ENCODE data around the gene PLCH1.

The PLCH1 gene

DNA sequence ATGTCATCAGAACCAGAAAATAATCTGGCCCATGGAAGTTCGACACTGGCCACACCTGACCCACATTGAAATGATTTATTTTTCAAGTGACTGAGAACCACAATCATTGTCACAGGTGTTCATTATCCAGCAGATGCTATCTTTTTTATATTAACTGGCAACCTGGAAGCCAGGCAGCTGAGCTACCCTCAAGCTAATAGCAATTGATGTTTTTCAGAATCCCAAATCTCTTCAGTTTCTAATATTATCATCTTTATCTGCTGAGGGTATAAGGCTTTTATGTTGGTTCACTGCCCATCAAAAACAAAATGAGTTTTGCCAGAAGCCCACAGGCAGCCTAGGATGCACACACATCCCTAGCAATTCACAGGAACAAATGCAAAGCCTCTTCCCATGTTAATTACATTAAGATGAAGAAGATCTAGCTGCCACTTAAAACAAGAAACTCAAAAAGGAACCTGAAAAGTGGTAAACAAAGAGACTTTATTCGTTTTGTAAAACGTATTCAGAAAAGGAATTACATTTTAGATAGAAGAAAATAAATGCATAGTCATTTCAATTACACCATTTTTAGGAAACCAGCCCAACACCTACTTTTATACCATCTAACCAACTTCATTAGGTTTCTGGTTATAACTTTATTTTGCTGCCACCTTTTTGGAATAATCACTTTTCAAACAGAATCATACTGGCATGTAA lies 410.5 kb downstream of the PLCH1 start:
- DNase-seq, result no peak

DNA sequence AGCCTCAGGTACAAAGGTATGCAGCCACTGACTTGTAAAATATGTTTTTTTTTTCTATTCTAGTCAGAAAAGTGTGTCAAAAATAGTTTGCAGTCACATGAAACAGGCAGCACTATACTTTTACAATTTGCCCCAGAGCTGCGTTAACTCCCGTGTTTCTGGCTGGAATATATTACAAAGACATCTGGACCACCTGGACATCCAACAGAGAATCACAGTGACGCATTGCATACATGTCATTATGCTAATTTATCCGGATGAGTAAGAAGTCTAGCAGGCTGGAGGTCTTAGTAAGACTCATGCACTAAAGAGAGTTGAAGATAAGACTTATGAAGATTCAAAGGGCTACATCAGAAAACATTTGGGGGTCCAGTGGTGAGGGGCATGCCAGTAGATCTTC lies 412.2 kb downstream of the PLCH1 start:
- no peak for DNase-seq

DNA sequence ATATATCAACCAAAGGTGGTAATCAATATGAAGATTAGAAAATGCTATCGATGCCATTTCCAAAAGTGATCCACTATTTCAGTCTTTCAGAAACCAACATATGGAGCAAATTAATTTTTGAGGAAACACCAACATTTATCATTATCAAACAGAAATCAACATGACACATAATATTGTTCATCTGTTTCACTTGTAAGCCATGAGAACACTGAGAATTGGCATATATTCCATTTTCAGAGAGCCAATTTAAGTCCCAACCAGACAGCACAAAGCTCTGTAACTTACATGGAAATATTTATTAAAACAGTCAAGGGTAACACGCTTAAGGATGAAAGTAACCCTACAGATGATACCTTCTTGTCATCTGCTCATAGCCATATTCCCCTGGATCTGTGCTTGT lies 413.8 kb downstream of the PLCH1 start:
- DNase-seq, result no peak

GRCh38 chr3:155330370-155330769 lies 414.5 kb downstream of the PLCH1 start:
- no peak for DNase-seq

DNA sequence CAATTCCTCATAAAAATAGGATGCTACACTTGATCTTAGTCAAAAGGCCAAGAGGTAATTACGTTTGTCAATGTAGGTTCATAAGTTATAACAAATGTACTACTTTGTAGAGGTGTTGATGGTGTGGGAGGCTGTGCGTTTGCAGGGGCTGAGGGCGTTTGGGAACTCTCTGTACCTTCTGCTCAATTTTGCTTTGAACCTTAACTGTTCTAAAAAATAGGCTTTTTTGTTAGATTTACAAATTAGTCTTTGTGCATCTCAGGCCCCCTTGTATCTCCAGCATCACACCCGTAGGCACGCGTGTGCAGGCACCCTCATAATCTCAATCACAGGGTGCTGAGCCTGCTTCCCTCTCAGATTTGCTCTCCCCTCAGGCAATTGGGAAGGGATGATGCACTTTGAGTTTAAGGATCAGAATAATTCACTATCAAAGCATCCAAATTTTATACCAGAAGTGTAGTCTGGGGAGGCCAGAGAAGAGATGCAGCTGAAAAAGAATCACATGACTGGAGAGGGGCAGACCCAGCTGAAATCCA lies 415.3 kb downstream of the PLCH1 start:
- DNase-seq, result no peak

- DNase-seq, result no peak
Observed at GRCh38 chr3:155327871-155328270, 417.0 kb downstream of the PLCH1 start.

GRCh38 chr3:155327430-155327829 lies 417.4 kb downstream of the PLCH1 start:
- DNase-seq, result no peak

GRCh38 chr3:155326901-155327300 lies 418.0 kb downstream of the PLCH1 start:
- no peak for DNase-seq

GRCh38 chr3:155326244-155326643 lies 418.6 kb downstream of the PLCH1 start:
- DNase-seq, result no peak
